ENCODE results near the gene DNAJC6. TPM values are rescaled to one million over a fixed set of nuclear protein-coding genes. Genes with fewer than 3 reads are reported as not detected.

The DNAJC6 gene
- total RNA-seq, 4 donors from 2014 or later = 2.8 to 9.2 (median 5.3) TPM

- Histone ChIP-seq H3K27ac (no peak overlapping the region), H3K27me3 (no peaks in the 10 kb centered on the region), H3K4me1 (peaks cover 0 to 15% of the 10 kb centered on the region in 2 donors), H3K36me3 (no peaks in the 10 kb centered on the region), H3K9me3 (no peaks in the 10 kb centered on the region), H3K4me3 (replicated peaks in 1 of 3) (no peak overlapping the region)
- no peak for DNase-seq
- TF ChIP-seq POLR2A (IDR thresholded peaks at IDR 0.05) = no peak
- TF ChIP-seq, protein P1, sequence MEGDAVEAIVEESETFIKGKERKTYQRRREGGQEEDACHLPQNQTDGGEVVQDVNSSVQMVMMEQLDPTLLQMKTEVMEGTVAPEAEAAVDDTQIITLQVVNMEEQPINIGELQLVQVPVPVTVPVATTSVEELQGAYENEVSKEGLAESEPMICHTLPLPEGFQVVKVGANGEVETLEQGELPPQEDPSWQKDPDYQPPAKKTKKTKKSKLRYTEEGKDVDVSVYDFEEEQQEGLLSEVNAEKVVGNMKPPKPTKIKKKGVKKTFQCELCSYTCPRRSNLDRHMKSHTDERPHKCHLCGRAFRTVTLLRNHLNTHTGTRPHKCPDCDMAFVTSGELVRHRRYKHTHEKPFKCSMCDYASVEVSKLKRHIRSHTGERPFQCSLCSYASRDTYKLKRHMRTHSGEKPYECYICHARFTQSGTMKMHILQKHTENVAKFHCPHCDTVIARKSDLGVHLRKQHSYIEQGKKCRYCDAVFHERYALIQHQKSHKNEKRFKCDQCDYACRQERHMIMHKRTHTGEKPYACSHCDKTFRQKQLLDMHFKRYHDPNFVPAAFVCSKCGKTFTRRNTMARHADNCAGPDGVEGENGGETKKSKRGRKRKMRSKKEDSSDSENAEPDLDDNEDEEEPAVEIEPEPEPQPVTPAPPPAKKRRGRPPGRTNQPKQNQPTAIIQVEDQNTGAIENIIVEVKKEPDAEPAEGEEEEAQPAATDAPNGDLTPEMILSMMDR (IDR thresholded peaks at IDR 0.05) = no peak
- intact Hi-C loops (cut with DNase I) = no loop called here
These were observed 2.4 kb downstream of the DNAJC6 start for GRCh38 chr1:65311760-65312159.

GRCh38 chr1:65316233-65316632, 6.9 kb downstream of the DNAJC6 start:
- intact Hi-C loops (cut with DNase I) = no loop called here
- 81 to 83% methylated on average over 2 of the region's 2 CpGs for WGBS, 2 donors
- Histone ChIP-seq H3K4me1 (no peaks in the 10 kb centered on the region), H3K27ac (no peak overlapping the region), H3K27me3 (no peaks in the 10 kb centered on the region), H3K9me3 (no peaks in the 10 kb centered on the region), H3K36me3 (no peaks in the 10 kb centered on the region), H3K4me3 (replicated peaks in 1 of 3) (no peak overlapping the region)
- no peak for TF ChIP-seq POLR2A (IDR thresholded peaks at IDR 0.05)
- TF ChIP-seq, protein P1 (IDR thresholded peaks at IDR 0.05) = no peak
- no peak for DNase-seq

- H3K27ac ChIP-seq = no peak overlapping the region
- H3K36me3 ChIP-seq = no peaks in the 10 kb centered on the region
- H3K27me3 ChIP-seq = no peaks in the 10 kb centered on the region
- no peak overlapping the region for H3K4me3 ChIP-seq (replicated peaks in 1 of 3)
- no peak for DNase-seq
- 84 to 89% methylated on average over 5 of the region's 5 CpGs for WGBS, 2 donors
- intact Hi-C loops (cut with DNase I) = no loop called here
- no peaks in the 10 kb centered on the region for H3K4me1 ChIP-seq
- H3K9me3 ChIP-seq = no peaks in the 10 kb centered on the region
- TF ChIP-seq, protein P1 (IDR thresholded peaks at IDR 0.05) = no peak
- TF ChIP-seq POLR2A (IDR thresholded peaks at IDR 0.05) = no peak
These were observed 8.7 kb downstream of the DNAJC6 start for GRCh38 chr1:65317866-65318653.

DNA sequence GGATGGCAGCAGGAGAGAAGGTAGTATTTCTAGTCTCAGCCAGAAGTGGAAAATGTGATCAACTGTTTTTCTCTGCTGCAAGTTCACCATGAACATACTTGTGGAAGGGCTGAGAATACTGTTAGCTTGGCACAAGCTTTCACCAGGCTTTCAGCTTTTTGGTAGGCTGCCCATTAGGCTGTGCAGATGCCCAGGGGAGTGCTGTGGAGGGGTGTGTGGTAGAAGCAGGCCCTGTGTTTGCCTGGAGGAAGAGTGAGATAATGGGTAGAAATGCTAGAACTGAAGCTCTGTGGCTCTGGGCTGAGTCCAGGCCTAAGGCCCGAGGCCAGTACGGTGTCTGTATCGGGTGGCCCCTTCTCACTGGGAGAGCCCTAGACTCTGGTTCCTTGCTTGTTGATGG, 9.8 kb downstream of the DNAJC6 start:
- no peak for TF ChIP-seq POLR2A (IDR thresholded peaks at IDR 0.05)
- TF ChIP-seq, protein P1 (IDR thresholded peaks at IDR 0.05) = no peak
- H3K27me3 ChIP-seq = no peaks in the 10 kb centered on the region
- H3K4me1 ChIP-seq = no peaks in the 10 kb centered on the region
- intact Hi-C loops (cut with DNase I) = no loop called here
- DNase-seq = no peak
- no peak overlapping the region for H3K4me3 ChIP-seq (replicated peaks in 1 of 3)
- no peak overlapping the region for H3K27ac ChIP-seq
- WGBS, 2 donors = 92 to 96% methylated on average over 3 of the region's 3 CpGs
- H3K9me3 ChIP-seq = no peaks in the 10 kb centered on the region
- H3K36me3 ChIP-seq = no peaks in the 10 kb centered on the region

- Histone ChIP-seq H3K4me3 (replicated peaks in 1 of 3) (no peak overlapping the region), H3K4me1 (no peaks in the 10 kb centered on the region), H3K27ac (no peak overlapping the region), H3K9me3 (no peaks in the 10 kb centered on the region), H3K27me3 (no peaks in the 10 kb centered on the region), H3K36me3 (no peaks in the 10 kb centered on the region)
- WGBS, 2 donors = 97% methylated on average over 1 of the region's 1 CpG
- TF ChIP-seq, protein P1 (IDR thresholded peaks at IDR 0.05) = no peak
- TF ChIP-seq POLR2A (IDR thresholded peaks at IDR 0.05) = no peak
- no peak for DNase-seq
- intact Hi-C loops (cut with DNase I) = no loop called here
These were observed 10.4 kb downstream of the DNAJC6 start for GRCh38 chr1:65319754-65320153.

All from thyroid gland (tissue), 4 donors.